Motor neuron (in vitro differentiated cells): ENCODE results near the gene CCDC85C. TPM values are rescaled to one million over a fixed set of nuclear protein-coding genes. Genes with fewer than 3 reads are reported as not detected.

ENCODE experiments used
- ATAC-seq, 8 experiments: fragments of 200-7000 bp; cut with Tn5 transposase; replicated peaks in 6 of 8; 2 replicates each; pipeline ENCODE4 v1.8.0; 2021; ENCODE audit warnings: mild to moderate bottlenecking in 8 of 8, moderate library complexity in 8 of 8
- H3K27ac ChIP-seq, 2 donors: fragments of 250-450 bp; sonication (Bioruptor Pico); 2 replicates each; pipeline ENCODE4 v1.9.0; 2021; ENCODE audit warnings: antibody characterized with exemption in 2 of 2, mild to moderate bottlenecking in 2 of 2, moderate library complexity in 1 of 2
- H3K4me1 ChIP-seq, 2 donors: fragments of 250-450 bp; sonication (Bioruptor Pico); replicated peaks in 1 of 2; 2 replicates each; pipeline ENCODE4 v1.6.1; 2021; ENCODE audit warnings: antibody characterized with exemption in 2 of 2, mild to moderate bottlenecking in 2 of 2, moderate library complexity in 1 of 2
- H3K4me3 ChIP-seq, 5 donors: fragments of 250-450 bp; sonication (Bioruptor Pico); 2 replicates each; pipeline ENCODE4 v1.9.0; 2021; ENCODE audit warnings: antibody characterized with exemption in 5 of 5, mild to moderate bottlenecking in 5 of 5, moderate library complexity in 4 of 5
- WGBS, 10 experiments: fragments of 450-650 bp; shearing (Covaris generic); methylation state at CpG; one replicate each; pipeline ENCODE4 v1.0.0; 2022; 5-methylcytosine and 5-hydroxymethylcytosine counted together
- in situ Hi-C, 9 experiments: fragments of 400-800 bp; cut with MboI; loops; one replicate each; pipeline ENCODE4 v1.15.0; 2021; ENCODE audit warnings: low sequenced_read_pairs in 9 of 9, low pct_unique_long_range_greater_than_20kb in 2 of 9; ENCODE audit not compliant: unreplicated experiment in 9 of 9
- total RNA-seq, 8 experiments: library from RNA; unstranded; fragments of 300-600 nt; gene quantifications; 2 replicates each; pipeline versions ENCODE4 v1.2.3 to v1.2.4, GENCODE V29; 2022

The CCDC85C gene
- total RNA-seq, 8 experiments from 2014 or later, result 2.0 to 62.2 (median 18.8) TPM

DNA sequence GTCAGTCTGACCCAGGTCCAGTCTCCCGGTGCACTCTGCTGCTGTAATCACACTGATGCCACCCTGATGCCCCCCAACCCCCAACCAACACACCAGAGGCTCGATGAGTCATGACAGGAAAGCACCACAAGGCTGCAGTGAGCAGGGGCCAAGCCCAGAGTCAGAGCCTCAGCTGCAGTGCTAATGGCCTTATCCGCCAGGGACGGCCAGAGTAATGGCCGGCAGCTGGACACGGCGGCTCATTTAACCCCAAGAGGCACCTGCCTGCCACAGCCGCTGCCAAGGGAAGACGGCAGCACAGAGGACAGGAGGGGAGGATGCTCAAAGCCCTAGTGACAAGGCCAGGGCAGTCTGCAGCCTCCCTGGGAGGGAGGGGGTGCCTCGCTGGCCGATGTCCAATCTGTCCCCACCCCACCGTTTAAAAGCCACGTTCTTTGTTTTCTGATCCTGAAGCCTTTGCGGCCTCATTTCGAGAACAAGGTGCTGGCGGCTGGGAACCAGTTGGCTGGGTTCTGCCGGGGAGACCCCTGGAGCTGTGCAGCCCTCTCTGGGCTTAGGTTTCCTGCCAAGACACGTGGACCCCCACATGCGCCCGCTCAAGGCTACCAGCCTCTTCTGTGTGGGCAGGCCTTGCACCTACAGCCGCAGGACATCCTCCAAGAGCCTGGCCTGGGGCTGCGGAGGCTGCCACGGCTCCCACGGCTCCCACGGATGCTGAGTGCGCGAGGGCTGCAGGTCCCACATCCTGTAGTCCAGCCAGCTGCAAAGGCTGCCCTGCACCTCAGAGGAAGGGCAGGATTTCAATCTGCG is 13.1 kb downstream of the CCDC85C start:
- no peak overlapping the region for H3K4me3 ChIP-seq
- WGBS, 10 experiments, result 40 to 80% (median 45%) methylated on average over 1 to 16 of the region's 28 CpGs; no CpG with 5 or more reads in 6 of the 10 experiments
- peaks cover 66 to 74% of the 10 kb centered on the region in 2 donors for H3K4me1 ChIP-seq
- peak overlapping the region; percentile 76 to 88 for H3K27ac ChIP-seq
- in situ Hi-C loops, result no loop called here
- ATAC-seq, result peak in 7 of 8 experiments; percentile 62 to 86 (median 79)

DNA sequence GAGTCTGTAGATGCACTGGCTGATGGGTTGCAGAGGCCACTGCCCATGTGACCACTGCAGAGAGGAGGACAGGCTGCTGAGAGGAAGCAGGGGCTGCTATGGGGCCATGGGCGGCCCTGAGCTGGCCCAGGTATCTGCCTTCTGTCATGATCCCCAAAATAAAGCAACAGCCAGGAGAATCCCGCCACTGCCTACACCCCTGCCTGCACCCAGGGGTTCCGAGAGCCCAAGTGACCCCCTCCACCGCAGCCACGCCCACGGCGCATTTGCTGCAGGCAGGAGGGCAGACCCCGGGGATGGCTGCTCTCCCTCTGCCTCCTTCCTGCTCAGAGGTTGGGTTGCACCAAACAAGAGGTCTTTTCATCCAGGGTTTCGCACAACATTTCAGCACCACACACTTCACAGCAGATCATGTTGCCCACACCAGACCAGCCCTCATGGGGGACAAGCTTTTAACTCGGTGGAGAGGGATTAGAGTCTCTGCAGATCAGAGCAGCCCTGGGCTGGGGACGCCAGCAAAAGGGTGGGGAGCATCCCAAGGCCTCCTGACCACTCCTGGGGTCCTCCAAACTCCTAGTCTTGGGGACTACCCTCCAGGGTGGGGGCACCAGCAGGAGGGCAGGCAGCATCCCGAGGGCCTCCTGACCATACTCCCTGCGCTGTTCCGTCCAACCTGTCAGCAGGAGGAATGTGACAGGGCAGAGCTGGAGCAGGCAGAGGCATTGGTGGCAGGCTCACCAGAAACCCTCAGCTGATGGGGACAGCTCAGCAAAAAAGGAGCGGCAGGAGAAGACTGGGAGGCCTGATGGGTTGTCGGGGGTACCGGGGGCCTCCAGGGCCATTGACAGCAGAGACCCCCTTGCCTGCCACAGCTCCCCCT is 14.1 kb downstream of the CCDC85C start:
- in situ Hi-C loops, result no loop called here
- WGBS, 10 experiments, result 60 to 100% (median 87%) methylated on average over 1 to 6 of the region's 17 CpGs; no CpG with 5 or more reads in 5 of the 10 experiments
- ATAC-seq, result peak in 1 of 8 experiments; percentile 5
- H3K4me1 ChIP-seq, result peaks cover 70 to 79% of the 10 kb centered on the region in 2 donors
- H3K27ac ChIP-seq, result peak overlapping the region; percentile 76 to 88
- H3K4me3 ChIP-seq, result no peak overlapping the region

DNA sequence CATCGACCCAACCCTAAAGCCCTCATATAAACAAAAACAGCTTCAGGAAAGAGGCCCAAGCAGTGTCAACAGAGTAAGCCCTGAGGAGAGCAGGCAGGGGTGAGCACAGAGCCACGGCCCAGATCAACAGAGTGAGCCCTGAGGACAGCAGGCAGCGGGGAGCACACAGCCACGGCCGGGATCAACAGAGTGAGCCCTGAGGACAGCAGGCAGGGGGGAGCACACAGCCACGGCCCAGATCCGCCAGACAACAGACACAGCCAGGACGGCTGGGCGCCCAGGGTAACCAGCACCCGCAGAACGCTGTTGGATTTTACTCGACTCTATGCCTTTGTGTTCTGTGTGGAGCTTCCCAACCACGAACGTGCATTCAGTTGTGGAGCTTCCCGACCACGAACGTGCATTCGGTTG is 15.0 kb downstream of the CCDC85C start:
- H3K4me3 ChIP-seq, result no peak overlapping the region
- ATAC-seq, result peak in 3 of 8 experiments; percentile 36 to 84 (median 47)
- H3K27ac ChIP-seq, result no peak overlapping the region
- in situ Hi-C loops, result no loop called here
- WGBS, 10 experiments, result 59 to 100% (median 86%) methylated on average over 1 to 12 of the region's 18 CpGs; no CpG with 5 or more reads in 1 of the 10 experiments
- H3K4me1 ChIP-seq, result peaks cover 70 to 75% of the 10 kb centered on the region in 2 donors

DNA sequence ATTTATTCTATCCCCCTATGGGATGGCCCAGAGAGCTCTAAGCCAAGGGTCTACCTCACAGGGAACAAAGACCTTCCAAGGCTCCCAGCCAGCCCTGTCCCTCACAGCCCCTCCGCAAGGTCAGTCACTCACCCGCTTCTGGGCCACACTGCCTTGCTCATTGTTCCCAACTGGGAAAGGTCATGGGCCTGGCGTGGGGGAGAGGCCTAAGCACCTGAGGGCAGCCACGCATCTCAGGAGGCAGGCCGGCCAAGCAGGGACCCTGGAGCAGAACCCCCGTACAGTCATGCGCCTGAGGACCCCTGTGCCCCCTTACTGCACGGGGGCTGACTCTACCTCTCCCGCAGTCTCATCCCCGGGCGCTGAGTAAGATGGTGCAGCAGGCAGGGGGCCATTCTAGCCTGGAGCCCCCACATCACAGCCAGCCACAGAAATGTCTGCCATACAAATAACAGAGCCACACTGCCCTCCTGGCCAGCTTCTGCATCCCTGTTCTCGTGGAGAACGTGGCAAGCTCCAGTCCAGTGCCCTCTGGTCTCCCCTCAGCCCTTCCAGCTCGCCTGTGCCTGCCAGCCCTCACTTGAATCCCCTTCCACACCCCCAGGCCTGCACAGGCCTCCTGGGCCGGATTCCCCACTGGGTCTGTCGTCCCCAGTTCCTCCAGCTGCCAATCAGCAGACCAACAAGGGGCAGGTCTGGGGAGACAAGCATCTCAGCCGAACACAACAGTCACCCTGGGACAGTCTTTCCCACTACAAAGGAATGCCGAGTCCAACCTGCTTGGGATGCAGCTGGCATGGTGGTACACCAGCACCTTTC is 16.3 kb downstream of the CCDC85C start:
- Histone ChIP-seq H3K4me3 (no peak overlapping the region), H3K4me1 (peaks cover 60 to 64% of the 10 kb centered on the region in 2 donors), H3K27ac (peak overlapping the region in 1 of 2 donors; percentile 45)
- no peak for ATAC-seq
- WGBS, 10 experiments, result 80 to 100% (median 82%) methylated on average over 1 to 8 of the region's 18 CpGs; no CpG with 5 or more reads in 4 of the 10 experiments
- in situ Hi-C loops, result no loop called here

DNA sequence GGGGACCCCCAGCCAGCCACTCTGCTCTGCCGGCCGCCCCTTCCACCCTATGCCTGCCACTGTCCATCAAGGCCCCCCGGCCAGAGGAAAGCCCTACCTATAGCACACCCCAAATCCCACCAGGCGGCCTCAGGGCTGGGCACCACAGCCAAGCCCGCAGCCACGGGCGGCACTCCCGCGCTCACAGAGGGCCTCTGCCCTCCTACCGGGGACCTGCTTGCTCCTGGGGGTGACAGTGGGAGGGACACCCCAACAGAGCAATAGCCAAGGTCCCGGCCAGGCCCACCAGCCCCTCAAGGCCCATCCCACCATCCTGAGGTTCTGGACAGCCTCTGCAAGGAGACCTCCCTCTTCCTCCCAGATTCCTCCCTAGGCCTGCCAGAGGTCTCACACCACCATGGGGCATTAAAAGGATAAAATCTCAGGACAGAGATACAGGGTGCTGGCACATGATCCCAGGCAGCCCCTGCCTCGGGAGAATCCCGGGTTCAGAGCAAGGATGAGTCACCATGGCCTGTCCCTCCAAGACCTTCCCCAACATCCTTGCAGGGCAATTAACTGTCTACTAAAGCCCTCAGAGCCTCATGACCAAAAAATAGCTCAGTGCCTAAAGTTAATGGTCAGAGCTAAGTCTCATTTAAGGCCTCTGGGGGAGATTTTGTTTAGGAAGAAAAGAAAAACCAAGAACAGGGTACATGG is 17.1 kb downstream of the CCDC85C start:
- Histone ChIP-seq H3K4me1 (peaks cover 60 to 63% of the 10 kb centered on the region in 2 donors), H3K4me3 (no peak overlapping the region), H3K27ac (peak overlapping the region; percentile 27 to 45)
- ATAC-seq, result peak in 4 of 8 experiments; percentile 21 to 44 (median 34)
- WGBS, 10 experiments, result 0 to 100% (median 64%) methylated on average over 1 to 5 of the region's 13 CpGs; no CpG with 5 or more reads in 6 of the 10 experiments
- in situ Hi-C loops, result no loop called here

DNA sequence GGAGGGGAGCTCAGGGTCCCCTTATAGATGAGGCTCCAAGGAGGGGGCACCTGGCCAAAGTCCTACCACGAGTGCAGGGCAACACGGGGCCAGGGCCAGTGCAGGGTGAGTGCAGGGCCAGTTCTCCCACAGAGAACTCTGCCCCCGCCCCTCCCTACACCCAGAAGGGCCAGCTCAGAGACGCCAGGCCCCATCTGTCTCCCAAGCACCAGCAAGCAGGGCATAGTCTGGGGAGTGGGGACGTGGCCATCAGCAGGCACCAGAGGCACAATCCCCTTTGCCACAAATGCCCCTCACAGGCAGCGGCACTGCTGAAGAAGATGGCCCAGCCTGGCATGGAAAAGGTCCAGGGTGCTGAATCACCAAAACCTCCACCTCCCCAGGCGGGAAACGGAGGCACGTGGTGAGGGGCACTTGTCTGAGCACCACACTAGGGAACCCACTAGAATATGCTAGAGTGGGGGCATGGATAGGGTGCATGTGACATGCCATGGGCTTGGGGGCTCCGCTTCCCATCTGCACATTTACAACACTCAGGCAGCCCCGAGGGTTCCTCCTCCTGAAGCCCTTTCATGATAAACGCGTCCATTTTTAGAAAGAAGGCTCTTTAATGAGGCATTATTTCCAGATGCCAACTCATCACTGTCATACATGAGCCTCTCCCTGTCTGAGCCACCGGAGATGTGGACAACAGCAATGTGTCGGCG is 17.8 kb downstream of the CCDC85C start:
- Histone ChIP-seq H3K4me3 (no peak overlapping the region), H3K27ac (peak overlapping the region; percentile 27 to 37), H3K4me1 (peaks cover 60 to 63% of the 10 kb centered on the region in 2 donors)
- ATAC-seq, result peak in 5 of 8 experiments; percentile 2 to 46 (median 31)
- in situ Hi-C loops, result no loop called here
- WGBS, 10 experiments, result 55 to 100% (median 63%) methylated on average over 2 to 7 of the region's 16 CpGs; no CpG with 5 or more reads in 7 of the 10 experiments

DNA sequence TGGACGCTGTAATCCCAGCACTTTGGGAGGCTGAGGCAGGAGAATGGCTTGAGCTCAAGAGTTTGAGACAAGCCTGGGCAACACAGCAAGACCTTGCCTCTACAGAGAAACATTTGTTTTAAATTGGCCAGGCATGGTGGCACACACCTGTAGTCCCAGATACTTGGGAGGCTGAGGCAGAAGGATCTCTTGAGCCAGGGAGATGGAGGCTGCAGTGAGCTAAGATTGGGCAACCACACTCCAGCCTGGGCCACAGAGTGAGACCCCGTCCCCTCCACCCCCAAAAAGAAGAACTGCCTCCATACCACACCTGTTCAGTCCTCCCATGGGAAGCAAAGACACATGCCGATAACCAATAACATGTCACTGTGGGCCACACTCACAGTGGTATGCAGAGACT is 19.2 kb downstream of the CCDC85C start:
- WGBS, 10 experiments, result 100% methylated on average over 1 to 2 of the region's 3 CpGs; no CpG with 5 or more reads in 6 of the 10 experiments
- Histone ChIP-seq H3K4me1 (peaks cover 58 to 63% of the 10 kb centered on the region in 2 donors), H3K4me3 (no peak overlapping the region), H3K27ac (no peak overlapping the region)
- in situ Hi-C loops, result no loop called here
- no peak for ATAC-seq

DNA sequence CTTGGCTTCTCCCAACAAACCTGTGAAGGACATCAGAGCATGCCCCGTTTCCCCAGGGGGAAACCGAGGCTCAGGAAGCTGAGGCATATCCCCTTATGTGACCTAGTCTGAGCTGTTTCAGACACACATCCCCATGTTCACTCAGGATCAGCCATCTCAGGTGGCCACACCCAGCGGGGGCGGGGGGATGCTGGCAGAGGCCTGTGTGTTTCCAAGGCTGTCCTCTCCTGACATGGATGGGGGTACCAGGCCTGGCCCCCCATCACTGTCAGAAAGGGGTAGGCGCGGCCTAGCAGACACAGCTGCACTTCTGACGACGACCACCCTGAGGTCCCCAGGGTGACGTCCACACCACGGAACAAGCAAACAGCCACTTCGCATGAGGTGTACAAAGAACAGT is 22.1 kb downstream of the CCDC85C start:
- 0 to 94% (median 88%) methylated on average over 1 to 9 of the region's 11 CpGs; no CpG with 5 or more reads in 5 of the 10 experiments for WGBS, 10 experiments
- Histone ChIP-seq H3K4me3 (no peak overlapping the region), H3K4me1 (peaks cover 57 to 58% of the 10 kb centered on the region in 2 donors), H3K27ac (peak overlapping the region; percentile 80 to 86)
- ATAC-seq, result no peak
- in situ Hi-C loops, result no loop called here

DNA sequence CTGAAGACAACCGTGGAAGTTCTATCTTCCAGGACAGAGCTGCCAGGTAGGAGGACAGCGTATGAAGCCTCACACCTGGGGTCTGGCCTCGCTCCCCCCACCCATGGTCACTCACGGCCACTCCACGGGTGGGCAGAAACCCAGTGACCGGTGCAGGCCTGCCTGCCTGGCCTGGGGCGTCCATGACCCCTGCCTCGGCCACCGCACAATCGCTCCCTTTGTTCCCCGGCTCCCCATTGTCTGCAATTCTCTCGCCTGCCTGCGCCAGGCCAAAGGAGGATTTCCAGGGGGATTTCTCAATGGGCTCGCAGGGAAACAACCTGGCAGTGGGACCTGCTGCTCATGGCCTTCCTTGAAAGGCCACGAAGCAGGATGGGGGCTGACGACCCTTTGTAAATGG is 22.6 kb downstream of the CCDC85C start:
- 0 to 100% (median 90%) methylated on average over 1 to 2 of the region's 16 CpGs; no CpG with 5 or more reads in 6 of the 10 experiments for WGBS, 10 experiments
- ATAC-seq, result no peak
- peaks cover 55 to 57% of the 10 kb centered on the region in 2 donors for H3K4me1 ChIP-seq
- H3K27ac ChIP-seq, result peak overlapping the region; percentile 80 to 86
- in situ Hi-C loops, result no loop called here
- H3K4me3 ChIP-seq, result no peak overlapping the region

DNA sequence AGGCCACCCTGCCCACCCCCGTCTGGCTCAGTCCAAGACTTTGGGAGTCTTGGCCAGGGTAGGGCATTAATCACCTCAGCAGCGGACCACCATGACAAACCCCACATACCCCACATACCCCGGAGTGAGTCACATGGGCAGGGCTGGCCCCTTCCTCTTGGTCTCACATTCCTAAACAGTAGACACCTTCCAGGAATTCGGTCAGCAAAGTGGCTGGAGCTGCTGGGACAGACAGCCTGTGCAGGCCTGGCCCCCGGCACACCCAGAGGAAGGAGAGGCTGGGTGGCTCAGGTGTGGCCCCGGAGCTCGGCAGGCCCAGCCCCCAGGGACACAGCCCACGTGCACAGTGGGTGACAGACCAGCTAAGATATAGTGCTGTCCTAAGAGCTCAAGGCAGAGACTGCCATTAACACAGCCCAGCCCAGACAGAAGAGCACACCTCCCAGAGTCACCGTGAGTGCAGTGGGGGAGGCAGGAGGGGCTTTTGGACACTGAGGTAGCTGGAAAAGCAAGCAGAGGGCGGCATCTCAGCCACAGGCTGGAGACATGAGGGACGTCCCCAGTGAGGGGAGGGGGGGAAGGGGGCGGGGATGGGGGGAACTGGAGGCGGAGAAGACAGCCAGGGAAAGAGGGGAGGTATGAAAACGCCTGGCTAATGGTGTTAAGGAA is 24.0 kb downstream of the CCDC85C start:
- ATAC-seq, result peak; percentile 22 to 91 (median 78)
- WGBS, 10 experiments, result 0 to 80% (median 35%) methylated on average over 1 to 4 of the region's 14 CpGs; no CpG with 5 or more reads in 4 of the 10 experiments
- in situ Hi-C loops, result no loop called here
- Histone ChIP-seq H3K27ac (peak overlapping the region; percentile 80 to 86), H3K4me1 (peaks cover 60 to 62% of the 10 kb centered on the region in 2 donors), H3K4me3 (no peak overlapping the region)
